OCI-LY7 (cell line): ENCODE data around the gene EEF1AKMT2. TPM values are rescaled to one million over a fixed set of nuclear protein-coding genes. Genes with fewer than 3 reads are reported as not detected.

Experiments
- BruUV-seq: library from RNA; stranded (reverse); fragments of 400-500 nt; replicated peaks from 2 replicates; lab custom pipeline; 2021; lab: Mats Ljungman, UMichigan
- CTCF ChIA-PET: fragments of 300-600 bp; sonication (Branson Sonifier 250); formaldehyde crosslinking; loops from one replicate; lab custom pipeline; 2022; ENCODE audit warnings: antibody characterized with exemption; ENCODE audit not compliant: unreplicated experiment; lab: Charles Lee
- POLR2A ChIA-PET: fragments of 300-600 bp; sonication (Branson Sonifier 250); formaldehyde crosslinking; loops from one replicate; lab custom pipeline; 2022; ENCODE audit warnings: antibody characterized with exemption; lab: Charles Lee
- DNase-seq: peaks from one replicate; pipeline ENCODE4 v3.0.0-alpha.2; 2015; ENCODE audit warnings: low spot score
- H2AFZ ChIP-seq: fragments of 200-600 bp; sonication (generic), shearing (Covaris generic); 2 replicates; pipeline ENCODE4 v1.6.1; 2014; ENCODE audit warnings: mild to moderate bottlenecking, antibody characterized with exemption, low read length, moderate library complexity
- H3K27ac ChIP-seq: fragments of 200-600 bp; sonication (generic); 2 replicates; pipeline ENCODE4 v1.5.1; 2014; ENCODE audit warnings: mixed run types, low read depth, mild to moderate bottlenecking, moderate library complexity, low read length, inconsistent platforms; ENCODE audit not compliant: poor library complexity, severe bottlenecking
- H3K36me3 ChIP-seq: fragments of 200-600 bp; sonication (generic); 2 replicates; pipeline ENCODE4 v1.6.1; 2014; ENCODE audit warnings: mild to moderate bottlenecking, antibody characterized with exemption, low read length, moderate library complexity, mixed read lengths; ENCODE audit not compliant: insufficient read depth
- H3K4me1 ChIP-seq: fragments of 200-600 bp; sonication (generic); 2 replicates; pipeline ENCODE4 v1.5.1; 2014; ENCODE audit warnings: mild to moderate bottlenecking, low read length; ENCODE audit not compliant: insufficient read depth, poor library complexity, severe bottlenecking
- H3K4me2 ChIP-seq: fragments of 200-600 bp; sonication (generic); 2 replicates; pipeline ENCODE4 v1.6.1; 2014; ENCODE audit warnings: mild to moderate bottlenecking, low read length
- H3K4me3 ChIP-seq: fragments of 200-600 bp; sonication (generic); 2 replicates; pipeline ENCODE4 v1.5.1; 2014; ENCODE audit warnings: mild to moderate bottlenecking, low read depth, low read length; ENCODE audit not compliant: poor library complexity, severe bottlenecking
- H3K79me2 ChIP-seq: fragments of 200-600 bp; sonication (generic); 2 replicates; pipeline ENCODE4 v1.6.1; 2016; ENCODE audit warnings: low read depth, mild to moderate bottlenecking, low read length, moderate library complexity, mixed read lengths; ENCODE audit not compliant: insufficient read depth
- H3K9me2 ChIP-seq: fragments of 200-600 bp; sonication (generic); 2 replicates; pipeline ENCODE4 v1.6.1; 2016; ENCODE audit warnings: mild to moderate bottlenecking, low read length, mixed read lengths; ENCODE audit not compliant: insufficient read depth
- H3K9me3 ChIP-seq: fragments of 200-600 bp; sonication (generic); 2 replicates; pipeline ENCODE4 v1.6.1; 2014; ENCODE audit warnings: mild to moderate bottlenecking, mixed run types, low read length, mixed read lengths
- H4K20me1 ChIP-seq: fragments of 200-600 bp; sonication (generic); 2 replicates; pipeline ENCODE4 v1.6.1; 2014; ENCODE audit warnings: mild to moderate bottlenecking, antibody characterized with exemption, low read length, moderate library complexity, mixed read lengths; ENCODE audit not compliant: insufficient read depth
- EZH2phosphoT487 ChIP-seq: fragments of 200-600 bp; sonication (generic); IDR thresholded peaks from 2 replicates; pipeline ENCODE4 v1.6.1; 2018; ENCODE audit warnings: low read depth, borderline replicate concordance, mild to moderate bottlenecking, mixed run types, antibody characterized with exemption, low read length, moderate library complexity, mixed read lengths
- intact Hi-C: fragments of 100-400 bp; cut with micrococcal nuclease; formaldehyde crosslinking; loops from one replicate; pipeline ENCODE4 v1.10.0; 2022; ENCODE audit not compliant: unreplicated experiment
- total RNA-seq, 2 experiments: library from RNA; depleted of rRNA in 1 of 2; stranded (reverse); fragments of >200 nt in 1 of 2; shearing (Covaris generic) in 1 of 2; gene quantifications; 2 replicates each; pipeline ENCODE4 v1.2.3, GENCODE V29; 2014 to 2022
- TF ChIP-seq, protein P1 (sequence below): fragments of 200-600 bp; sonication (generic); conservative IDR thresholded peaks from 2 replicates; pipeline ENCODE4 v1.5.1; 2014; ENCODE audit warnings: mild to moderate bottlenecking, antibody characterized with exemption, low read length, moderate library complexity, mixed read lengths

EEF1AKMT2 gene
- total RNA-seq, 2 experiments from 2014 or later, result 32.4 to 37.7 TPM

DNA sequence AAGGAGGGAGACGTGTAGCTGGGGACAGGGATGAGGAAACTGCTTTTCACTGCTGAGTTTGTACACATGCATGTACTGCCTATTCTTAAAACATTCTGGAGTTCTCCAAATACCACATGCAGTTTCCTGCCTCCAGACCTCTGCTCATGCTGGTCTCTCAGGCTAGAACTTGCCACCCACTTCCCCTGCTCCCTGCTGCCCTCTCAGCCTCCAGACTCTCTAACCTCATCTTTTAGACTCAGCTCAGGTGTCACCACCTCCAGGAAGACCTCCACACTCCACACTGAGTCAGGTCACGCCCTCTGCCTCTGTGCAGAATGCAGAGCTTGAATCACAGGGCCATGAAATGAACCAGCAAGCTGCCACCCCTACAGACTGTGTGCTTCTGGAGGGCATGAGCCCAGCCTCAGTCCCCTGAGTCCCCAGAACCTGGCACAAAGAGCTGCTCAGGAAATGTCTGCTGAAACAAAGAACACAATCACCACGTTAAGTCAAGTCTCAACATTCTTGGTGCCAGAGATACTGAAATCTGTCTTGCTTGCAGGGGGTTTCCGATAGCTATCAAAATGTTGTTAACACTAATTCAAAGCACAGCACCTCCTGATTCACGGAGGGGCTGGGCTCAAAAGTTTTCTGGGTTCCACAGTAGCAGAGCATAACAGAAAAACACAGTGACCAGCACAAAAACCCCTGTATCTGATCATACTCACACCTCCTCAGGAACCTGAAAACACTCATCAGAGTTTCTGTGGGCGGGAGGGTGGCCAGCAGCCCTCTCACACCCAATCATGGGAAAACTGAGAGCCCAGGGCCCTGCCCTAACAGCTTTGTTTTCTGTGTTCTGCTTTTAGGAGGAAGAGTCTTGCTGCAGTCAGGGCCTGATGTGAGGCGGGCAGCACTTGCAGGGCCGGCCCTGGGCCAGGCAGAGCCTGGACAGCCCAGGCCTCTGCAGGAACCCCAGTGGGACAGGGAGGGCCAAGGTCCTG lies 68.6 kb downstream of the EEF1AKMT2 start:
- no peak for DNase-seq
- H3K27ac ChIP-seq, result peak overlapping the region; percentile 26
- no peak overlapping the region for H2AFZ ChIP-seq
- H3K9me2 ChIP-seq, result no peaks in the 10 kb centered on the region
- TF ChIP-seq EZH2phosphoT487, result no peak
- TF ChIP-seq, protein P1, sequence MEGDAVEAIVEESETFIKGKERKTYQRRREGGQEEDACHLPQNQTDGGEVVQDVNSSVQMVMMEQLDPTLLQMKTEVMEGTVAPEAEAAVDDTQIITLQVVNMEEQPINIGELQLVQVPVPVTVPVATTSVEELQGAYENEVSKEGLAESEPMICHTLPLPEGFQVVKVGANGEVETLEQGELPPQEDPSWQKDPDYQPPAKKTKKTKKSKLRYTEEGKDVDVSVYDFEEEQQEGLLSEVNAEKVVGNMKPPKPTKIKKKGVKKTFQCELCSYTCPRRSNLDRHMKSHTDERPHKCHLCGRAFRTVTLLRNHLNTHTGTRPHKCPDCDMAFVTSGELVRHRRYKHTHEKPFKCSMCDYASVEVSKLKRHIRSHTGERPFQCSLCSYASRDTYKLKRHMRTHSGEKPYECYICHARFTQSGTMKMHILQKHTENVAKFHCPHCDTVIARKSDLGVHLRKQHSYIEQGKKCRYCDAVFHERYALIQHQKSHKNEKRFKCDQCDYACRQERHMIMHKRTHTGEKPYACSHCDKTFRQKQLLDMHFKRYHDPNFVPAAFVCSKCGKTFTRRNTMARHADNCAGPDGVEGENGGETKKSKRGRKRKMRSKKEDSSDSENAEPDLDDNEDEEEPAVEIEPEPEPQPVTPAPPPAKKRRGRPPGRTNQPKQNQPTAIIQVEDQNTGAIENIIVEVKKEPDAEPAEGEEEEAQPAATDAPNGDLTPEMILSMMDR, result no peak
- peaks cover 43% of the 10 kb centered on the region for H4K20me1 ChIP-seq
- BruUV-seq, result no TSS peak
- H3K4me3 ChIP-seq, result no peak overlapping the region
- CTCF ChIA-PET, result interaction anchor here (0.7 kb wide), 1 partner anchor 18 kb away, joined by 3 read pairs; no protein-coding TSS in a partner anchor
- POLR2A ChIA-PET, result interaction anchor here (0.7 to 1.4 kb wide), 4 partner anchors 8 to 79 kb away, joined by 3 to 4 read pairs (median 4); partner anchors contain the start of gene ABRAXAS2
- intact Hi-C loops, result no loop called here
- H3K4me2 ChIP-seq, result peak overlapping the region; percentile 20; the same call in 1 of the 2 replicates
- peaks cover 96% of the 10 kb centered on the region for H3K79me2 ChIP-seq
- H3K36me3 ChIP-seq, result peaks cover 64% of the 10 kb centered on the region
- H3K9me3 ChIP-seq, result no peaks in the 10 kb centered on the region
- peaks cover 79% of the 10 kb centered on the region for H3K4me1 ChIP-seq

DNA sequence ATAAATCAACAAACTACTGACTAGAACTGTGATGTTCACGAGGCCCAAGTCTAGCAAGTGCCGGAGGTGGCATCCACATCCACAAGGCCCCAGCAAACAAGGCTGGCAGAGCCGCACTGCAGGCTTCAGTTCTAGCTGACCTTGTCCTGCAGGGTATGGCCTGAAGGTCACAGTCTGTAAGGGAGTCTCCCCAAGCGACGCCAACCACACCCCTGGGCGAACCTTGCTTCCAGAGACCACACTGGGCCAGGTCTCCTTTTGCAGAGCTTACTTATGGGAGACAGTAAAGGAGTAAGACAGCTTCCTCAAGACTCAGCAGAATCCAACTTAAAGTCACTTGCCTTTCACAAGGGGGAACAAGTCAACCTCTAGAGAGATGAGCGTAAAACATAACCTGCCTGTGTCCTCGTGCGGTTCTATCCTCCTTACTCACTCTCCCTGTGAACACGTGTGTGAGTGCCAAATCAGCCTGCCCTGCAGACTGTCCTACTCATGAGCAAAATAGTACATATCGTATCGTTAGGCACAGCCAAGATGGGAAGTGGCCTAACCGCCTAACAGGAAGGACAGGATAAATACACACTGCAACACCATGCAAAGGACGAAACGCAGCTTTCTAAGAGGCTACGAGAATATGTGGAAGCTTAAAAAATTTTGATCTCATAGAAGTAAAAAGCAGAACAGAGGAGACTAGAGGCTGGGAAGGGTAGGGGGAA lies 70.2 kb downstream of the EEF1AKMT2 start:
- H3K4me3 ChIP-seq, result no peak overlapping the region
- H3K9me3 ChIP-seq, result no peaks in the 10 kb centered on the region
- H3K4me2 ChIP-seq, result no peak overlapping the region
- peaks cover 67% of the 10 kb centered on the region for H3K36me3 ChIP-seq
- peaks cover 40% of the 10 kb centered on the region for H4K20me1 ChIP-seq
- DNase-seq, result no peak
- ChIA-PET CTCF (interaction anchor here (0.6 kb wide), 1 partner anchor 82 kb away, joined by 3 read pairs; no protein-coding TSS in a partner anchor), POLR2A (interaction anchor here (0.9 to 1.0 kb wide), 2 partner anchors 17 to 18 kb away, joined by 3 read pairs; no protein-coding TSS in a partner anchor)
- H3K9me2 ChIP-seq, result no peaks in the 10 kb centered on the region
- intact Hi-C loops, result no loop called here
- no peak overlapping the region for H3K27ac ChIP-seq
- H3K79me2 ChIP-seq, result peaks cover 97% of the 10 kb centered on the region
- H2AFZ ChIP-seq, result no peak overlapping the region
- H3K4me1 ChIP-seq, result peaks cover 76% of the 10 kb centered on the region
- TF ChIP-seq, protein P1, result no peak
- TF ChIP-seq EZH2phosphoT487, result no peak
- BruUV-seq, result no TSS peak
